GM04503 (cell line): ENCODE results near the gene CFAP97.
"Not testable (repeated sequence)": the region's sequence is repeated elsewhere in the genome, so short reads cannot be mapped to it uniquely, and the experiment has no call there.

Experiments
- DNase-seq: peaks from one replicate; pipeline ENCODE4 v3.0.0-alpha.2; 2012; ENCODE audit warnings: low read depth

CFAP97 gene

GRCh38 chr4:185139736-185140135, 64.1 kb downstream of the CFAP97 start:
- no peak for DNase-seq

GRCh38 chr4:185138161-185138560, 65.6 kb downstream of the CFAP97 start:
- no peak for DNase-seq

GRCh38 chr4:185137233-185137925, 66.4 kb downstream of the CFAP97 start:
- no peak for DNase-seq

GRCh38 chr4:185134307-185134869, 69.4 kb downstream of the CFAP97 start:
- no peak for DNase-seq

GRCh38 chr4:185128272-185129119, 75.3 kb downstream of the CFAP97 start:
- DNase-seq, result no peak

- DNase-seq, result no peak
These were observed 76.5 kb downstream of the CFAP97 start for GRCh38 chr4:185127021-185127925.

- no peak for DNase-seq
These were observed 79.8 kb downstream of the CFAP97 start for GRCh38 chr4:185124006-185124405.

GRCh38 chr4:185122681-185123345, 81.0 kb downstream of the CFAP97 start:
- no peak for DNase-seq

- no peak for DNase-seq
These were observed 83.2 kb downstream of the CFAP97 start for GRCh38 chr4:185120631-185120946.

GRCh38 chr4:185119927-185120630, 83.7 kb downstream of the CFAP97 start:
- no peak for DNase-seq

- DNase-seq, result not testable (repeated sequence)
These were observed 84.3 kb downstream of the CFAP97 start for GRCh38 chr4:185119467-185119866.

- DNase-seq, result no peak
These were observed 84.9 kb downstream of the CFAP97 start for GRCh38 chr4:185118876-185119275.

GRCh38 chr4:185117300-185117934, 86.4 kb downstream of the CFAP97 start:
- DNase-seq, result no peak

GRCh38 chr4:185115827-185116232, 88.0 kb downstream of the CFAP97 start:
- no peak for DNase-seq

GRCh38 chr4:185113340-185113739, 90.5 kb downstream of the CFAP97 start:
- DNase-seq, result no peak

- DNase-seq, result peak; percentile 87
These were observed 91.7 kb downstream of the CFAP97 start for GRCh38 chr4:185112104-185112503.

- no peak for DNase-seq
These were observed 93.4 kb downstream of the CFAP97 start for GRCh38 chr4:185110375-185110823.

GRCh38 chr4:185109736-185110135, 94.1 kb downstream of the CFAP97 start:
- DNase-seq, result no peak
